ENCODE measurements around the gene KIF16B.

Gene KIF16B

DNA sequence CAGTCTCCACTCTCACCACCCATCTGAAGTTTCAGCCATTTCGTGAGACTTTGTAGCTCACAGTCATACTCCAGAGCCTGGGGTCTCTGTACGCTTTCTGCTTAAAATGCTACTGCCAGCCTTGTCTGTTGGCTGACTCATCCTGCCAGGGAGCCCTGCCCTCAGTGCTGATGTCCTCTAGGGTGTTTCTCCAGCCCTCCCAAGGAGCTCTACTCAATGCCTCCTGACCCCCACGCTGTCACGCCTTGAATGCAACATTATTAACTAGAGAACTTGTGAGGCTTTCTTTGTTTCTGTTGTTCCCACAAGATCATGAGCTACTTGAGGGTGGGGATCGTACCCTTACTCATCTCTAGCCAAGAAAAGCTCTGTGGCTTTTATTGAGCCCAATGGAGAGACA, 20.1 kb downstream of the KIF16B start:
- DNase-seq (ENCODE audit: low read depth in 1 of 2, low spot score in 1 of 2), result no peak
- Histone ChIP-seq H3K27me3 (ENCODE audit: insufficient read depth, poor library complexity, severe bottlenecking) (no peaks in the 10 kb centered on the region), H3K4me3 (replicated peaks; ENCODE audit: insufficient read depth, low read length) (no peak overlapping the region), H3K27ac (replicated peaks) (no peak overlapping the region)
- TF ChIP-seq, protein P1, sequence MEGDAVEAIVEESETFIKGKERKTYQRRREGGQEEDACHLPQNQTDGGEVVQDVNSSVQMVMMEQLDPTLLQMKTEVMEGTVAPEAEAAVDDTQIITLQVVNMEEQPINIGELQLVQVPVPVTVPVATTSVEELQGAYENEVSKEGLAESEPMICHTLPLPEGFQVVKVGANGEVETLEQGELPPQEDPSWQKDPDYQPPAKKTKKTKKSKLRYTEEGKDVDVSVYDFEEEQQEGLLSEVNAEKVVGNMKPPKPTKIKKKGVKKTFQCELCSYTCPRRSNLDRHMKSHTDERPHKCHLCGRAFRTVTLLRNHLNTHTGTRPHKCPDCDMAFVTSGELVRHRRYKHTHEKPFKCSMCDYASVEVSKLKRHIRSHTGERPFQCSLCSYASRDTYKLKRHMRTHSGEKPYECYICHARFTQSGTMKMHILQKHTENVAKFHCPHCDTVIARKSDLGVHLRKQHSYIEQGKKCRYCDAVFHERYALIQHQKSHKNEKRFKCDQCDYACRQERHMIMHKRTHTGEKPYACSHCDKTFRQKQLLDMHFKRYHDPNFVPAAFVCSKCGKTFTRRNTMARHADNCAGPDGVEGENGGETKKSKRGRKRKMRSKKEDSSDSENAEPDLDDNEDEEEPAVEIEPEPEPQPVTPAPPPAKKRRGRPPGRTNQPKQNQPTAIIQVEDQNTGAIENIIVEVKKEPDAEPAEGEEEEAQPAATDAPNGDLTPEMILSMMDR (IDR thresholded peaks at IDR 0.05; ENCODE audit: insufficient read depth, low read length), result no peak
- no peak for TF ChIP-seq SPI1 (IDR thresholded peaks at IDR 0.05; ENCODE audit: borderline replicate concordance, low read depth)
- no peak for TF ChIP-seq GABPA (IDR thresholded peaks at IDR 0.05; ENCODE audit: low read depth)
- TF ChIP-seq, protein P2, sequence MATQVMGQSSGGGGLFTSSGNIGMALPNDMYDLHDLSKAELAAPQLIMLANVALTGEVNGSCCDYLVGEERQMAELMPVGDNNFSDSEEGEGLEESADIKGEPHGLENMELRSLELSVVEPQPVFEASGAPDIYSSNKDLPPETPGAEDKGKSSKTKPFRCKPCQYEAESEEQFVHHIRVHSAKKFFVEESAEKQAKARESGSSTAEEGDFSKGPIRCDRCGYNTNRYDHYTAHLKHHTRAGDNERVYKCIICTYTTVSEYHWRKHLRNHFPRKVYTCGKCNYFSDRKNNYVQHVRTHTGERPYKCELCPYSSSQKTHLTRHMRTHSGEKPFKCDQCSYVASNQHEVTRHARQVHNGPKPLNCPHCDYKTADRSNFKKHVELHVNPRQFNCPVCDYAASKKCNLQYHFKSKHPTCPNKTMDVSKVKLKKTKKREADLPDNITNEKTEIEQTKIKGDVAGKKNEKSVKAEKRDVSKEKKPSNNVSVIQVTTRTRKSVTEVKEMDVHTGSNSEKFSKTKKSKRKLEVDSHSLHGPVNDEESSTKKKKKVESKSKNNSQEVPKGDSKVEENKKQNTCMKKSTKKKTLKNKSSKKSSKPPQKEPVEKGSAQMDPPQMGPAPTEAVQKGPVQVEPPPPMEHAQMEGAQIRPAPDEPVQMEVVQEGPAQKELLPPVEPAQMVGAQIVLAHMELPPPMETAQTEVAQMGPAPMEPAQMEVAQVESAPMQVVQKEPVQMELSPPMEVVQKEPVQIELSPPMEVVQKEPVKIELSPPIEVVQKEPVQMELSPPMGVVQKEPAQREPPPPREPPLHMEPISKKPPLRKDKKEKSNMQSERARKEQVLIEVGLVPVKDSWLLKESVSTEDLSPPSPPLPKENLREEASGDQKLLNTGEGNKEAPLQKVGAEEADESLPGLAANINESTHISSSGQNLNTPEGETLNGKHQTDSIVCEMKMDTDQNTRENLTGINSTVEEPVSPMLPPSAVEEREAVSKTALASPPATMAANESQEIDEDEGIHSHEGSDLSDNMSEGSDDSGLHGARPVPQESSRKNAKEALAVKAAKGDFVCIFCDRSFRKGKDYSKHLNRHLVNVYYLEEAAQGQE (IDR thresholded peaks at IDR 0.05; ENCODE audit: insufficient replicate concordance, low read depth), result no peak
- no peak for TF ChIP-seq POLR2AphosphoS5 (IDR thresholded peaks at IDR 0.05; ENCODE audit: low read depth)

DNA sequence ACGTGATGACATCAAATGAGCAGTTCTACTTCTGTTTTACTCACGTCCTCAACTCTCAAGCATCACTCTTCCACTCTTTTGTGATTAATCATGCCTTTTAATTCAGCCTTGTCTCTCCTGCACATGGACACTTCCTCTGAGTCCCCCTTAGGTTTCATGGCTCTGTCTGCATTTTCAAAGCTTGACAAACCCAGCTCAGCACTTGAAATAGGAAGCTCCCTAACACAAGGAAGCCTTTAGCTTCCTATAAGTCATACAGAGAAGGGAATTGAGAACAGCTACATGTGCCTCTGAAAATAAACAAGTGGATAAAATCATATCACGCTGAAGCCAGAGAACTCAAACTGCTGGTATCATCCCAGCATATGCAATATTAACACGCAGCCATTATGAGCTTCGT, 21.2 kb downstream of the KIF16B start:
- no peaks in the 10 kb centered on the region for H3K27me3 ChIP-seq (ENCODE audit: insufficient read depth, poor library complexity, severe bottlenecking)
- no peak overlapping the region for H3K4me3 ChIP-seq (replicated peaks; ENCODE audit: insufficient read depth, low read length)
- DNase-seq (ENCODE audit: low read depth in 1 of 2, low spot score in 1 of 2), result no peak
- TF ChIP-seq SPI1 (IDR thresholded peaks at IDR 0.05; ENCODE audit: borderline replicate concordance, low read depth), result no peak
- H3K27ac ChIP-seq (replicated peaks), result no peak overlapping the region

DNA sequence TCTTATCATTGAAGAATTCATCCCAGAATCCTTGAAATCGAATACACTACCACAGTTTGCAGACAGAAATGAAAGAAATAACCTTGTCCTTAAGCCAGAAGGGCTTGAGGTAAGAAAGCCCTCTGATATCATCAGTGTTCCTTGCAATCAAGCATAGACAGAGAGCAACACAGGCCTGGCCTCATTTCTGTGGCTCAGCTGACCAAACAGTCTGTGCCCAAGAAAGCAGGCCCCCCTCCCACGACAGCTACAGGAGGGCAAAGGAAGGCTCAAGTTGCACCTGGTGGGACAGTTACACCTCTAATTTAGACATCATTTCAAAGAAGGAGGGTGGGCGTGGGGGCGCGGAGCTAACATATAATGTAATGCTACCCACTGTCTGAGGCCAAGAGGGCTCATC, 21.6 kb downstream of the KIF16B start:
- no peaks in the 10 kb centered on the region for H3K27me3 ChIP-seq (ENCODE audit: insufficient read depth, poor library complexity, severe bottlenecking)
- H3K27ac ChIP-seq (replicated peaks), result no peak overlapping the region
- TF ChIP-seq, protein P2 (IDR thresholded peaks at IDR 0.05; ENCODE audit: insufficient replicate concordance, low read depth), result no peak
- no peak for TF ChIP-seq POLR2AphosphoS5 (IDR thresholded peaks at IDR 0.05; ENCODE audit: low read depth)
- TF ChIP-seq, protein P1 (IDR thresholded peaks at IDR 0.05; ENCODE audit: insufficient read depth, low read length), result no peak
- TF ChIP-seq SPI1 (IDR thresholded peaks at IDR 0.05; ENCODE audit: borderline replicate concordance, low read depth), result no peak
- TF ChIP-seq GABPA (IDR thresholded peaks at IDR 0.05; ENCODE audit: low read depth), result no peak
- no peak for DNase-seq (ENCODE audit: low read depth in 1 of 2, low spot score in 1 of 2)
- no peak overlapping the region for H3K4me3 ChIP-seq (replicated peaks; ENCODE audit: insufficient read depth, low read length)

DNA sequence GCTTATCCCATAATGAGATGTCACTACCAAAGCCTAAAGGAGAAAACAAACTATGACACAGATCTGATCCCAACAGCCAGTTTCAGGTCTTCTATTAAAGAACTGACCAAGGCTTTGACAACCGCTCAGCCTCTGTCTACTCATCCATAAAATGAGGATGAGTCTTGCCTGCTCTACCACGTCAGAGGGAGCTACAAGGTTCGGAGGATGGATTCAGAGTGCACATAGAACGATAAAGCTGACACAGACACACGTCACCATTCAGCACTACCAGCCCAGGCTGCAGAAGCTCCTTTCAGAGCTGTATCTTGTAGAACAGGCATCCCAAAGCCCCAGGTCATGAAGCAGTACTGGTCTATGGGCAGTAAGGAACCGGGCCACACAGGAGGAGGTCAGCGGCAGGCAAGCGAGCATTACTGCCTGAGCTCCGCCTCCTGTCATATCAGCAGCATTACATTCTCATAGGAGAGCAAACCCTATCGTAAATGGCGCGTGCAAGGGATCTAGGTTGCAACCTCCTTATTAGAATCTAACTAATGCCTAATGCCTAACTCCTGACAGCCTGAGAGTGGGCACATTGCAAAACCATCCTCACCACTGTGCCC, 25.1 kb downstream of the KIF16B start:
- no peak for DNase-seq (ENCODE audit: low read depth in 1 of 2, low spot score in 1 of 2)
- H3K27me3 ChIP-seq (ENCODE audit: insufficient read depth, poor library complexity, severe bottlenecking), result no peaks in the 10 kb centered on the region
- TF ChIP-seq, protein P2 (IDR thresholded peaks at IDR 0.05; ENCODE audit: insufficient replicate concordance, low read depth), result no peak
- no peak for TF ChIP-seq SPI1 (IDR thresholded peaks at IDR 0.05; ENCODE audit: borderline replicate concordance, low read depth)
- TF ChIP-seq POLR2AphosphoS5 (IDR thresholded peaks at IDR 0.05; ENCODE audit: low read depth), result no peak
- no peak for TF ChIP-seq GABPA (IDR thresholded peaks at IDR 0.05; ENCODE audit: low read depth)
- TF ChIP-seq, protein P1 (IDR thresholded peaks at IDR 0.05; ENCODE audit: insufficient read depth, low read length), result no peak
- no peak overlapping the region for H3K4me3 ChIP-seq (replicated peaks; ENCODE audit: insufficient read depth, low read length)
- no peak overlapping the region for H3K27ac ChIP-seq (replicated peaks)
